ENCODE data around the gene ICA1L.
"Not testable (repeated sequence)": the region's sequence is repeated elsewhere in the genome, so short reads cannot be mapped to it uniquely, and the experiment has no call there.

ICA1L gene

GRCh38 chr2:202807431-202808138 lies 64.0 kb downstream of the ICA1L start:
- DNase-seq: peak in 38 of 42 donors; percentile 9 to 83 (median 46)
- intact Hi-C loops (cut with DNase I): not testable (repeated sequence)

DNA sequence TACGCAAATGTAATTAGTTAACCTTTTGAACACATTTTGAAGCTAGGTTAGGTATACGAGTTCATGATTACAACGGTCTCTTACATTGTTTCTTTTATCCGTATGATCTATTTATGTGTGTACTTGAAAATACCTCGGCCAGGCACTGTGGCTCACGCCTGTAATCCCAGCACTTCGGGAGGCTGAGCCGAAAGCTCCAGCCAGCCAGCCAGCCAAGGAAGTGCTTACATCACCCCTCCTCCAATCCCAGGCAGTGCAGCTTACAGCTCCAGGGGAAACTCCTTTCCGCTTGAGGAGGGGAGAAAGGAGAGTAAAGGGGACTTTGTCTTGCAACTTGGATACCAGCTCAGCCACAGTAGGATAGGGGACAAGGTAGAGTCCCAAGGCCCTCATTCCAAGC lies 65.7 kb downstream of the ICA1L start:
- peak in 5 of 42 donors; percentile 3 to 59 (median 19) for DNase-seq
- intact Hi-C loops (cut with DNase I): not testable (repeated sequence)

DNA sequence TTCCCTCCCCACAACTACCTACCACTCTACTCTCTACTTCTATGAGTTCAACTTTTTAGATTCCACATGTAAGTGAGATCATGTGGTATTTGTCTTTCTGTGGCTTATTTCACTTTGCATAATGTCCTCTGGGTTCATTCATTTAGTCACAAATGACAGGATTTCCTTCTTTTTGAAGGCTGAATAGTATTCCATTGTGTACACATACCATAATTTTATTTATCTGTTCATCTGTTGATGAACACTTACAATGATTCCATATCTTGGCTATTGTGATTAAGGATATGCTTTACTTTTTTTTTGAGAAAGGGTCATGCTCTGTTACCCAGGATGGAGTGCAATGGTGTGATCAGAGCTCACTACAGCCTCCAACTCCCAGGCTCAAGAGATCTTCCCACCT lies 73.6 kb downstream of the ICA1L start:
- intact Hi-C loops (cut with DNase I): no loop called here
- DNase-seq: no peak

DNA sequence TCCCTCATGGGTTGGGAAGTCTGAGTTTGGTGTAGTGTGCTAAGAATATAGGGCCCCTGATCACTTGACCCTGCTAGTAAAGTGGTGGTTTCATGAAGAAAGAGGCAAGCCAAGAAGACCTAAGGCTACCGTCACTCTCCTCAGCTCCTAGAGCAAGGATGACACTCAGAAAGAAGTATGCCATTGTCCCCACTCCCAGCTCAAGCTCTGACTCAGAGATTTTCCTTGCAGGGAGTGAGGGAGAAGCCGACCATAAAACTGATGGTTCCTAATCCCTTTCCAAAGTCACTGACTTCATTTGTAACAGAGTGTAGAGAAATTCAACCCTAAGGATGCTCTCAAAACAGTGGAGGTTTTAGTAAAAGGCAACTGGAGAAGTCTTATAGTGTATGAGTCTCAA lies 80.9 kb downstream of the ICA1L start:
- DNase-seq: no peak

DNA sequence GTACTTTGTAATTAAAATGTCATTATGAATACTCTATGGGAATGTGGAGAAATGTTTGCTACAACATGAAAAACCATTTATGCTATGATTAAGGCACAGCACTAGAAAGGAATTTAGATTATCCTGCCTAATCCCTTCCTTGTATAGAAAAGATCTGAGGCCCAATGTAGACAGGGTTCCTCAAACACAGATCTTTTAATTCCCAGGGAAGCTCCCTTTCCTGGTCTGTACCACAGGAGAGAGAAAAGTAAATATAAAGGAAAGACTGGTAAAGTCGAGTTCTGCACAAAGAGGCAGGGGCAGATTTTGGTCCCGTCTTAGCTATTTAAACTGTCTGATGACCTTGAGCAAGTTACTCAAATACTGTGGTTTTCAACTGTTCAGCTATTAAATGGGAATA lies 84.7 kb downstream of the ICA1L start:
- intact Hi-C loops (cut with DNase I): no loop called here
- no peak for DNase-seq

More for the DNA sequence above, 80.9 kb downstream of the ICA1L start:
- intact Hi-C loops (cut with DNase I): no loop called here

DNA sequence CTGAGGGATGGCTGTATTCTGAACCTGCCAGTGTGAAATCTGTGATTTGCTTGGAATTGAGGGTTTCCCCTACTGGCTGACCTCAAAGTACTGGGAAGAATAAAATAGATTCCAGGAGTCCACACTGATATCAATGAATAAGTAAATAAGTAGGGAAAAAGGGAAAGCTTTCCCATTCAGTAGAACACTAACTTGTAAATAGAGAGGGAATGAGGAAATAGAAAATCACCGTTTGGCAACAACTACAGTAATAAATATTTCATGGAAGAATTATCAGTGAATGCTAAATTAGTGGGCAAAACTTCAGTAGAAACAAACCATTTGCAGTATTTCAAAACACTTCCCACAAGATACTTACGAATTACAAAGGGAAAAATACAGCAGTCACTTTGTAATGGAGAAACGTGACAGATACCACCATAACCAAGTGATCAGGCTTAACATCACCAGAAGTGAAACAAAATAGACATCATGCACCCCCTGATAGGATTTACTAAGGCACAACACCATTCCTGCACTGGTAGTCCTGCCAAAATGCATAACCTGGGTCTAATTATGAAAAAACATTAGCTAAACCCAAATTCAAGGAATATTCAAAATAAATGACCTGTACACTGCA lies 88.5 kb downstream of the ICA1L start:
- no peak for DNase-seq
- intact Hi-C loops (cut with DNase I): no loop called here

- DNase-seq: no peak
- intact Hi-C loops (cut with DNase I): no loop called here
Measured at GRCh38 chr2:202780514-202781021, 91.0 kb downstream of the ICA1L start.

- intact Hi-C loops (cut with DNase I): no loop called here
- no peak for DNase-seq
Measured at GRCh38 chr2:202778217-202778616, 93.3 kb downstream of the ICA1L start.

DNA sequence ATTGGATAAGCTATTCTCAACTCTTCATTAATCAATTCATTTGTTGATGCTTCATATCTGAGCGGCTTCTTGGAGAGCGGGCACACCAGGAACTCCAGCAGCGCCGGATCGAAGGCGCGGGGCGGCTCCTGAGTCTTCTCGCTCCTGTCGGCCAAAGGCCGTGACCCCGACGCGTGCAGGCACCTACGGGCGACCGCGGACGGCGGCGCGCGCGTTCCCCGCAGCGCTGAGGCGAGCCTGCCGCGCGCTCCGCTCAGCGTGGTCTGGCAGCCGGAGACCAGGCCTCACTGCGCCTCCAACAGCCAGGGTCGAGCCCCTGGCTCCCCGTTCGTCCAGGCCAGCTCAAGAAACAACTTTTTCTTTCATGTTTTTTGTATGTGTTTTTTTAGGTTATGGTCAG lies 97.5 kb downstream of the ICA1L start:
- intact Hi-C loops (cut with DNase I): no loop called here
- no peak for DNase-seq

- intact Hi-C loops (cut with DNase I): no loop called here
- DNase-seq: no peak
Measured at GRCh38 chr2:202773301-202773973, 98.1 kb downstream of the ICA1L start.

DNA sequence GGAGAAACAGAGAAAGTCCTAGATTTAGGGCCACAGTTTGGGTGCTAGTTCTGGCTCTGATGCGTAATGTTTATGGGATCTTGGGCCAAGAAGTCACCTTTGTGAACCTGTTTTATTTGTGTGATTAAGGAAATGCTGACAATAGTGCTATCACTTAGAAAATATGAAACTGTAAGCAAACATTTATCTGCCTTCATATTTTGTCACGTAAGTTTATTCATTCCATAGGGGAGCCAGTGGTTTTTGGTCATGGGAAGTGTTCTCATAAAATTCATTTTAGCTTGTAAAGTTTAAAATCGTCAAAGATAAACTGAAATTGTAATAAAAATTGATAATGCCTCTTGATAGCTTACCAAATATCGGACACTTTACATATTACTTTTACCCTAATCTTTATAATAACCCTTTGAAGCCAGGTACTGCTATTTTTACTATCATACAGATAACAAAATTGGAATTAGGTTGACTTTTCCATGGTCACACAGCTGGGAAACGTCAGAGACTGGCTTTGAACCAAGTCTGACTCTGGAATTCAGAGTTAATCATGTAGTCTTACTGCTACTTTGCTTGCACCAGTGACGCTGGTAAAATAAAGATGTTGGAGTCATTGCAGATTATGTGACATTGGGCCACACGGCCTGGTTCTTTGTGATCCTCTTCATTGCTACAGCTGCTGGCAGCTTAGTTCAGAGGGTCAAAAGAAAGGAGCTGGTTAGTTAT lies 99.7 kb downstream of the ICA1L start:
- intact Hi-C loops (cut with DNase I): no loop called here
- no peak for DNase-seq

- DNase-seq: no peak
Measured at GRCh38 chr2:202771336-202771735, 100.2 kb downstream of the ICA1L start.

DNA sequence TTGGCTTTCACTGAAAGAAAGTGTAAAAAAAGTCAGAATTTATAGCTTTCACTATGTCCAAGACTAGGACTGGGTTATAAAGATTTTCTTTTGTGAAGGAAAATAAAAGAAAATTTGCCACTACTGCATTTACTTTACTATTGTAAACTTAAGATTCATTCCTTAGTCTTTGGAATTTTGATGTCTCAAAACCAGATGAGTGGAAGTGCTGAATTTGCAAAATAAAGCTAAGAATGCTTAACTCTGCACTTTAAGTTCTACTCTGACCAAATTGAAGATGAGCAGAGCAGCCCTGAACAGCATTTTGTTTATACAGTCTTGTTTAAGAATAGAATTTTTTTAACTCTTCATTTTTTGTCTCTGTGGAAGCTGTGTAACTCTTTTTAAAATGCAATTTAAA lies 102.4 kb downstream of the ICA1L start:
- DNase-seq: no peak
- intact Hi-C loops (cut with DNase I): no loop called here

More at GRCh38 chr2:202771336-202771735, 100.2 kb downstream of the ICA1L start:
- intact Hi-C loops (cut with DNase I): no loop called here

- no peak for DNase-seq
Measured at GRCh38 chr2:202768273-202768672, 103.3 kb downstream of the ICA1L start.

DNA sequence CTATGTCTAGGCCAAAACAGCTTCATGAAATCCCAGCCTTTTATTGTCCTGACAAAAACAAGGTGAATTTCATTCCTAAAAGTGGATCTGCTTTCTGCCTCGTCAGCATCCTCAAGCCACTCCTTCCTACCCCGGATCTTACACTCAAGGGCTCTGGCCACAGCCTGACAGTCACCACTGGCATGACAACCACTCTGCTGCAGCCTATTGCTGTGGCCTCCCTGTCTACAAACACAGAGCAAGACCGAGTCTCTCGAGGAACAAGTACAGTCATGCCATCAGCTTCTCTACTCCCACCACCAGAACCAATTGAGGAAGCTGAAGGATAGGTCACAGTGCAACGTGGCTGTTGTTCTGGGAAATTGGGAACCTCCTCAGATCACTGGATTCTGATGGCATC lies 106.1 kb downstream of the ICA1L start:
- intact Hi-C loops (cut with DNase I): no loop called here
- no peak for DNase-seq

More at GRCh38 chr2:202768273-202768672, 103.3 kb downstream of the ICA1L start:
- intact Hi-C loops (cut with DNase I): no loop called here

DNA sequence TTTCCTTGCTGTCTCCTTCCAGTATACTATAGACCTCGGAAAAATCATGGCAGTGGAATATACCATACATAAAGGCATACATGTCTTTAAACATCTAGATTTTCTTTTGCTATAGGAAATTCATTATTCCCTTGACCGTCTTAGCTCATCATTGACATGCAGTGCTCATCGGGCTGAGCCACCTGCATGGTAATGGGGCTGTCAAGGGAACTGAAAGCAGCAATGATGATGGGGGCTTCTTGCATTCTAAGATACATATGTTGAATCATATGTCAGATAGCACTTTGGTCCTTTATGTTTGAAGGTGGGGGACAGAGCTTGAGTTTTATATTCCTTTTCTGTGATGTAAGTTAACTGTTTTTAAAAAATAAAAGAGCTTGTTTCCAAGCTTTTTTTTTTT lies 106.6 kb downstream of the ICA1L start:
- intact Hi-C loops (cut with DNase I): no loop called here

GRCh38 chr2:202763916-202764315 lies 107.7 kb downstream of the ICA1L start:
- intact Hi-C loops (cut with DNase I): no loop called here
- no peak for DNase-seq

More for the DNA sequence above, 106.6 kb downstream of the ICA1L start:
- DNase-seq: no peak

DNA sequence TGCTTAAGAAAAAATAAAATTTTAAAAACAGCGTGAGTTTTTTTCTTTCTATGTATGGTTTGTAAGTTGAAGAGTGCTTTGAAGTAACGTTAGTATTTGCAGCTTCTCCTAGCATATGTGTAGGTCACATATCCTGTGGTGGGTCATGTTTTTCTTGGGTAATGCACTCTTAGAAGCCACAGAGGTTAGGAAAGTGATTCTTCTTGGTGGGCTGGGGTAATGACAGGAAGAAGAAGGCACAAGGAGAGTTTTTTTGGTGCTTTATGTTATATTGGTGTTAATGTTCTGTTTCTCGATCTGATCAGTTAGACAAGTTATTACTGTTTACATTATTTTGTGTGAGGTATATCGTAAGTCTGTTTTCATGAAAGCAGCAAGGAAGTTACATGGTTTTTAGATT lies 109.0 kb downstream of the ICA1L start:
- no peak for DNase-seq
- intact Hi-C loops (cut with DNase I): no loop called here

GRCh38 chr2:202760848-202761247 lies 110.7 kb downstream of the ICA1L start:
- intact Hi-C loops (cut with DNase I): no loop called here
- no peak for DNase-seq

GRCh38 chr2:202758604-202759003 lies 113.0 kb downstream of the ICA1L start:
- intact Hi-C loops (cut with DNase I): no loop called here

More at GRCh38 chr2:202758604-202759003, 113.0 kb downstream of the ICA1L start:
- DNase-seq: no peak

Measured in head of caudate nucleus (tissue), 42 donors.